Choroid plexus epithelial cell (primary cell): ENCODE results near the gene TEPSIN.
A peak's percentile ranks its signal among the peaks of the same experiment; 100 is the strongest.

ENCODE experiments used
- DNase-seq: peaks from one replicate; pipeline ENCODE4 v3.0.0-alpha.2; 2010; ENCODE audit warnings: low read depth
- H3K4me3 ChIP-seq: 2 replicates; pipeline ENCODE4 v1.5.1; 2011; ENCODE audit warnings: low read depth, mild to moderate bottlenecking, control low read depth, low read length, moderate library complexity
- CTCF ChIP-seq: conservative IDR thresholded peaks from 2 replicates; pipeline ENCODE4 v1.5.1; 2011; ENCODE audit warnings: low read depth, mild to moderate bottlenecking, control low read depth, inconsistent platforms, low read length, moderate library complexity

The TEPSIN gene

GRCh38 chr17:81261096-81261495 lies 22.2 kb upstream of the TEPSIN start:
- no peak for DNase-seq
- no peak for TF ChIP-seq CTCF
- H3K4me3 ChIP-seq, result no peak overlapping the region

GRCh38 chr17:81260641-81261040 lies 21.8 kb upstream of the TEPSIN start:
- TF ChIP-seq CTCF, result no peak
- no peak for DNase-seq
- no peak overlapping the region for H3K4me3 ChIP-seq

GRCh38 chr17:81260171-81260570 lies 21.3 kb upstream of the TEPSIN start:
- TF ChIP-seq CTCF, result no peak
- no peak for DNase-seq

GRCh38 chr17:81259058-81259605 lies 20.3 kb upstream of the TEPSIN start:
- no peak for TF ChIP-seq CTCF
- no peak overlapping the region for H3K4me3 ChIP-seq
- DNase-seq, result no peak

More at GRCh38 chr17:81260171-81260570, 21.3 kb upstream of the TEPSIN start:
- no peak overlapping the region for H3K4me3 ChIP-seq

- DNase-seq, result no peak
- no peak for TF ChIP-seq CTCF
- no peak overlapping the region for H3K4me3 ChIP-seq
Measured at GRCh38 chr17:81258292-81258691, 19.4 kb upstream of the TEPSIN start.

GRCh38 chr17:81257533-81257932 lies 18.7 kb upstream of the TEPSIN start:
- DNase-seq, result no peak
- TF ChIP-seq CTCF, result no peak
- no peak overlapping the region for H3K4me3 ChIP-seq

GRCh38 chr17:81256616-81257015 lies 17.8 kb upstream of the TEPSIN start:
- no peak for TF ChIP-seq CTCF
- H3K4me3 ChIP-seq, result no peak overlapping the region
- DNase-seq, result peak; percentile 32
